Measurements from ENCODE around the gene GABBR2. TPM values are rescaled to one million over a fixed set of nuclear protein-coding genes. Genes with fewer than 3 reads are reported as not detected.

Gene GABBR2
- total and polyA plus RNA-seq, 12 donors = under 0.01 to 1.3 (median 0.45) TPM

- H3K4me1 ChIP-seq = no peaks in the 10 kb centered on the region
- TF ChIP-seq CTCF (IDR thresholded peaks at IDR 0.05) = no peak
- H3K4me3 ChIP-seq = no peak overlapping the region
- no peak for DNase-seq
- no peaks in the 10 kb centered on the region for H3K36me3 ChIP-seq
- intact Hi-C loops (cut with DNase I) = no loop called here
- H3K27ac ChIP-seq = no peak overlapping the region
- peaks cover 0 to 53% (median 42%) of the 10 kb centered on the region in 7 donors for H3K27me3 ChIP-seq
- ATAC-seq = no peak
- WGBS, 2 donors = 68 to 69% methylated on average over 7 of the region's 7 CpGs
- H3K9me3 ChIP-seq = no peaks in the 10 kb centered on the region
Measured at GRCh38 chr9:98627296-98627695, 81.4 kb downstream of the GABBR2 start.

DNA sequence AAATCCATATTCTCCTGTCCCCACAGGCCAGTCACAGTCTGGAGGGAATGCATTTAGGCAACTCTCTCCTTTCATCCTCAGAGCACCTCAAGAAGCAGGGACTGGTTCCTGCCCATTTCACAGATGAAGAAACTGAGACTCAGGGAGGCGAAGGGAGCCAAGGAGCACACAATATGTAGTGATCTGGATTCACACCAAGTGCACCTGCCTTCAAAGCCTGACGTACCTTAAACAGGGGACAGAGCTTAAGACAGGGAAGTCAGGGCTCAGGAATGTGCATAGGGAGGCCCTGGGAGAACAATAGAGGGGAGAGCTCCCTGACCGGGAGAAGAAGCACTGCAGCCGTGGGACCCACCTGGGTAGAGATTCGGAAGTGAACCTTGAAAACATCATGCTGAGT, 83.0 kb downstream of the GABBR2 start:
- Histone ChIP-seq H3K9me3 (no peaks in the 10 kb centered on the region), H3K27me3 (peaks cover 0 to 57% (median 48%) of the 10 kb centered on the region in 7 donors), H3K36me3 (no peaks in the 10 kb centered on the region), H3K4me3 (no peak overlapping the region), H3K4me1 (no peaks in the 10 kb centered on the region), H3K27ac (no peak overlapping the region)
- ATAC-seq (no peak), DNase-seq (no peak)
- WGBS, 2 donors = 63 to 68% methylated on average over 5 of the region's 5 CpGs
- intact Hi-C loops (cut with DNase I) = no loop called here
- TF ChIP-seq CTCF (IDR thresholded peaks at IDR 0.05) = no peak

- ATAC-seq (no peak), DNase-seq (no peak)
- intact Hi-C loops (cut with DNase I) = loop anchor here in 2 of 10 donors (5.0 to 10.0 kb wide), 2 partner anchors 55 to 397 kb away; no protein-coding TSS in a partner anchor
- H3K4me3 ChIP-seq = no peak overlapping the region
- H3K36me3 ChIP-seq = no peaks in the 10 kb centered on the region
- H3K27me3 ChIP-seq = peaks cover 0 to 48% (median 34%) of the 10 kb centered on the region in 7 donors
- TF ChIP-seq CTCF (IDR thresholded peaks at IDR 0.05) = no peak
- no peak overlapping the region for H3K27ac ChIP-seq
- WGBS, 2 donors = 70 to 73% methylated on average over 3 of the region's 3 CpGs
- no peaks in the 10 kb centered on the region for H3K4me1 ChIP-seq
- no peaks in the 10 kb centered on the region for H3K9me3 ChIP-seq
Measured at GRCh38 chr9:98619788-98620187, 88.9 kb downstream of the GABBR2 start.

DNA sequence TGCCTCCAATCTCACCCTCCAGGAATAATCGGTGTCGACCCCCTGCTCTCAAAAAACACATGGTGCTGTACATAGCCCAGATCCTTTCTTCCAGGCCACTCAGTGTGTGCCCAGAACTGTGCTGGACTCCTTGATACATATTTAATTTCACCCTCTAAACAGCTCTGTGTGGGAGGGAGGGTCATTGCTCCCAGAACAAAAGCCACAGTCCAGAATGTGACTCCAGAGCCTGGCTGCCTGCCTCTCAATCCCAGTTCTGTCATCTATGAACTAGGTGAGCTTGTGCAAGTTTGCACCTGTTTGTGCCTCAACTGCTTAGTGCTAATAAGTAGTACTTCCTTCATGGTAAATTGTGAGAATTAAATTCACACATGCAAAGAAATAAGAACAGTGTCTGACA, 93.1 kb downstream of the GABBR2 start:
- ATAC-seq (no peak), DNase-seq (no peak)
- no peak overlapping the region for H3K4me3 ChIP-seq
- H3K9me3 ChIP-seq = no peaks in the 10 kb centered on the region
- no peaks in the 10 kb centered on the region for H3K4me1 ChIP-seq
- TF ChIP-seq CTCF (IDR thresholded peaks at IDR 0.05) = no peak
- H3K36me3 ChIP-seq = no peaks in the 10 kb centered on the region
- WGBS, 2 donors = 78 to 79% methylated on average over 2 of the region's 2 CpGs
- no peak overlapping the region for H3K27ac ChIP-seq
- intact Hi-C loops (cut with DNase I) = loop anchor here in 2 of 10 donors (5.0 to 10.0 kb wide), 2 partner anchors 59 to 393 kb away; no protein-coding TSS in a partner anchor
- H3K27me3 ChIP-seq = peaks cover 0 to 38% (median 12%) of the 10 kb centered on the region in 7 donors
